Esophagus muscularis mucosa (tissue), 4 donors: Measurements from ENCODE around the gene NMNAT3. TPM values are rescaled to one million over a fixed set of nuclear protein-coding genes. Genes with fewer than 3 reads are reported as not detected.

Experiments
- DNase-seq: peaks from one replicate; pipeline ENCODE4 v3.0.0-alpha.2; 2017; ENCODE audit errors: extremely low spot score
- H3K27ac ChIP-seq, 4 donors: fragments of 200-600 bp; sonication (generic); replicated peaks in 1 of 4; 1 replicate in 3 of 4; 2 replicates in 1 of 4; pipeline ENCODE4 v1.5.1; 2016 to 2019; ENCODE audit warnings: mild to moderate bottlenecking in 1 of 4
- H3K27me3 ChIP-seq, 4 donors: fragments of 200-600 bp; sonication (generic); one replicate each; pipeline versions ENCODE4 v1.5.1 to v1.6.0; 2016 to 2019
- H3K36me3 ChIP-seq, 4 donors: fragments of 200-600 bp; sonication (generic); one replicate each; pipeline ENCODE4 v1.5.1; 2016 to 2019
- H3K4me1 ChIP-seq, 4 donors: fragments of 200-600 bp; sonication (generic); one replicate each; pipeline ENCODE4 v1.5.1; 2016 to 2019
- H3K4me3 ChIP-seq, 4 donors: fragments of 200-600 bp; sonication (generic); 1 replicate in 2 of 4; 2 replicates in 2 of 4; pipeline ENCODE4 v1.5.1; 2016 to 2019; ENCODE audit warnings: mild to moderate bottlenecking in 4 of 4, moderate library complexity in 1 of 4
- H3K9me3 ChIP-seq, 4 donors: fragments of 200-600 bp; sonication (generic); 1 replicate in 3 of 4; 2 replicates in 1 of 4; pipeline ENCODE4 v1.5.1; 2016 to 2019
- EP300 ChIP-seq: sonication (generic); formaldehyde crosslinking; IDR thresholded peaks from one replicate; pipeline ENCODE4 v1.6.1; 2017; ENCODE audit warnings: antibody characterized with exemption
- POLR2A ChIP-seq: fragments of 450-650 bp; IDR thresholded peaks from one replicate; pipeline ENCODE4 v1.6.1; 2017; ENCODE audit warnings: antibody characterized with exemption, moderate library complexity, mild to moderate bottlenecking, low read depth
- POLR2AphosphoS5 ChIP-seq, 2 donors: sonication (generic); formaldehyde crosslinking; IDR thresholded peaks; one replicate each; pipeline ENCODE4 v1.6.1; 2017; ENCODE audit warnings: antibody characterized with exemption in 2 of 2
- WGBS: methylation state at CpG from one replicate; pipeline ENCODE4 v1.1.5; 2018; 5-methylcytosine and 5-hydroxymethylcytosine counted together
- intact Hi-C: fragments of 100-400 bp; cut with DNase I; formaldehyde crosslinking; loops from one replicate; pipeline ENCODE4 v1.15.1; 2023
- total RNA-seq, 4 donors: library from RNA; depleted of rRNA; stranded (reverse); fragments of >200 nt; gene quantifications; one replicate each; pipeline versions ENCODE4 v1.1.0 to v1.2.1, GENCODE V29; 2016
- TF ChIP-seq, protein P1 (sequence below), 3 experiments: fragments of 200-600 bp in 2 of 3; fragments of 450-650 bp in 1 of 3; sonication (generic) in 2 of 3; IDR thresholded peaks; one replicate each; pipeline ENCODE4 v1.5.1; 2017 to 2019; ENCODE audit warnings: antibody characterized with exemption in 3 of 3, mild to moderate bottlenecking in 2 of 3, moderate library complexity in 1 of 3

Gene NMNAT3
- total RNA-seq, 4 donors from 2014 or later, result 10.7 to 15.6 (median 11.4) TPM

DNA sequence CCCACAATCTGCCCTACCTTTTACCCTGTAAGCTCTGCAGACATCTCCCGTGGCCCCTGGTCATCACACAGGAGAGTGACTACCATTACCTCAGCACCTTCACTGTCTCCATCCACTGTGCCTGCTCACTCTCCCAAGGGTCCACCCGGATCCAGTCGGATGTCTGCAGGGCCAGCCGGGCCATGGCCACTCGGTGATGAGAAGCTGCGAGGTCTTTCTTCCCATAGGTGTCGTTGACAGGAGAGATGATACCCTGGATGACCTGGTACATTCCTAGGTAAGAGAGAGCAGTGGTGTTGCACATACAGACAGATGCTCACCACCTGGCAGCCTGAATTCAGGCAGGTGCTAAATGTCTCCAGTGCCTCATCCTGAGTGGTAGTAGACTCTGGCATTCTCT, 99.0 kb downstream of the NMNAT3 start:
- H3K36me3 ChIP-seq, result peaks cover 0 to 22% (median 6%) of the 10 kb centered on the region in 4 donors
- 94% methylated on average over 7 of the region's 7 CpGs for WGBS
- peak; percentile 88 for DNase-seq
- no peak overlapping the region for H3K27ac ChIP-seq
- no peaks in the 10 kb centered on the region for H3K27me3 ChIP-seq
- TF ChIP-seq POLR2A (no peak), EP300 (no peak), POLR2AphosphoS5 (IDR thresholded peaks at IDR 0.05) (no peak)
- TF ChIP-seq, protein P1, sequence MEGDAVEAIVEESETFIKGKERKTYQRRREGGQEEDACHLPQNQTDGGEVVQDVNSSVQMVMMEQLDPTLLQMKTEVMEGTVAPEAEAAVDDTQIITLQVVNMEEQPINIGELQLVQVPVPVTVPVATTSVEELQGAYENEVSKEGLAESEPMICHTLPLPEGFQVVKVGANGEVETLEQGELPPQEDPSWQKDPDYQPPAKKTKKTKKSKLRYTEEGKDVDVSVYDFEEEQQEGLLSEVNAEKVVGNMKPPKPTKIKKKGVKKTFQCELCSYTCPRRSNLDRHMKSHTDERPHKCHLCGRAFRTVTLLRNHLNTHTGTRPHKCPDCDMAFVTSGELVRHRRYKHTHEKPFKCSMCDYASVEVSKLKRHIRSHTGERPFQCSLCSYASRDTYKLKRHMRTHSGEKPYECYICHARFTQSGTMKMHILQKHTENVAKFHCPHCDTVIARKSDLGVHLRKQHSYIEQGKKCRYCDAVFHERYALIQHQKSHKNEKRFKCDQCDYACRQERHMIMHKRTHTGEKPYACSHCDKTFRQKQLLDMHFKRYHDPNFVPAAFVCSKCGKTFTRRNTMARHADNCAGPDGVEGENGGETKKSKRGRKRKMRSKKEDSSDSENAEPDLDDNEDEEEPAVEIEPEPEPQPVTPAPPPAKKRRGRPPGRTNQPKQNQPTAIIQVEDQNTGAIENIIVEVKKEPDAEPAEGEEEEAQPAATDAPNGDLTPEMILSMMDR (IDR thresholded peaks at IDR 0.05), result no peak
- no peaks in the 10 kb centered on the region for H3K9me3 ChIP-seq
- intact Hi-C loops, result no loop called here
- no peak overlapping the region for H3K4me3 ChIP-seq
- peaks cover 6 to 10% (median 8%) of the 10 kb centered on the region in 4 donors for H3K4me1 ChIP-seq

DNA sequence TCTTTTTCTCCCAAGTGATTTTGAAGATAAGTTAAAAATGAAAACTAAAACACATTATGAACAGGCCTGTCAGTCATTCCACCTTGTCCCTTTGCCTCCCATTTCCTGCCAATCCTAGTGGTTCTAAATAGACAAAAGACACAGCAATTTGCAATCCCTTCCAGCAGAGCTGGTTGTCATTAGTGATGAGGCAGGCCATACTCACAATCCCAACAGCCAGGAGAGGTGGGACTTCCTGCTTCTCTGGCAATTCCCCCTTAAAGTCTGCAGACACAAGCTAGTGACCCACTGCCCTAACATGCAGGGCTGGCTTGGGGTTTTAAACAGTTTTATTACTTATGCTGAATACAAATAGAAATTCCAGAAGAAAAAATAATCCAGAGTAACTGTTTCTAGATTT, 99.9 kb downstream of the NMNAT3 start:
- no peak for TF ChIP-seq POLR2A
- TF ChIP-seq, protein P1 (IDR thresholded peaks at IDR 0.05), result no peak
- TF ChIP-seq POLR2AphosphoS5 (IDR thresholded peaks at IDR 0.05), result no peak
- TF ChIP-seq EP300, result no peak

DNA sequence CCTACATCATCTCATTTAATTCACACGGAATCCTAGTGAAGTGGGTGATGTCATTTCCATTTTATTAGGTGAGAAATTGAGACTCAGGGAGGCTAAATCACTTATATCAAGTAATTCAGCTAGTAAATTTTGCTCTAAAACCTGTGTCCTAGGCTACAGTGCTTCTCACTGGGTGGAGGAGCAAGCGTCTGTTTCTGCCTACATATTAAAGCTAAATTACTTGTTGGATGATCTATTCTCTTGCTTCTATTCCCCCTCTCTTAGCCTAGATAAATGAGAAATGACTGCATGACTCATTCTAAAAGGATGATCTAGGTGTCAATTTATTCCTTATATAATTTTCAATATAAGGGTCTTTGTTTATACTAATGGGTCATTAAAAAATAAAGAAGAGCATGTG, 100.4 kb downstream of the NMNAT3 start:
- H3K9me3 ChIP-seq, result no peaks in the 10 kb centered on the region
- TF ChIP-seq, protein P1 (IDR thresholded peaks at IDR 0.05), result no peak
- TF ChIP-seq EP300 (no peak), POLR2A (no peak), POLR2AphosphoS5 (IDR thresholded peaks at IDR 0.05) (no peak)
- H3K27ac ChIP-seq, result no peak overlapping the region
- no peaks in the 10 kb centered on the region for H3K27me3 ChIP-seq
- peaks cover 0 to 22% (median 6%) of the 10 kb centered on the region in 4 donors for H3K36me3 ChIP-seq
- intact Hi-C loops, result no loop called here
- 84% methylated on average over 2 of the region's 2 CpGs for WGBS
- H3K4me3 ChIP-seq, result no peak overlapping the region
- DNase-seq, result no peak
- H3K4me1 ChIP-seq, result peaks cover 7 to 23% (median 14%) of the 10 kb centered on the region in 4 donors

More for the DNA sequence above, 99.9 kb downstream of the NMNAT3 start:
- Histone ChIP-seq H3K36me3 (peaks cover 0 to 22% (median 6%) of the 10 kb centered on the region in 4 donors), H3K4me1 (peaks cover 7 to 18% (median 14%) of the 10 kb centered on the region in 4 donors), H3K27me3 (no peaks in the 10 kb centered on the region), H3K4me3 (no peak overlapping the region), H3K9me3 (no peaks in the 10 kb centered on the region), H3K27ac (no peak overlapping the region)
- intact Hi-C loops, result no loop called here
- DNase-seq, result peak; percentile 66

DNA sequence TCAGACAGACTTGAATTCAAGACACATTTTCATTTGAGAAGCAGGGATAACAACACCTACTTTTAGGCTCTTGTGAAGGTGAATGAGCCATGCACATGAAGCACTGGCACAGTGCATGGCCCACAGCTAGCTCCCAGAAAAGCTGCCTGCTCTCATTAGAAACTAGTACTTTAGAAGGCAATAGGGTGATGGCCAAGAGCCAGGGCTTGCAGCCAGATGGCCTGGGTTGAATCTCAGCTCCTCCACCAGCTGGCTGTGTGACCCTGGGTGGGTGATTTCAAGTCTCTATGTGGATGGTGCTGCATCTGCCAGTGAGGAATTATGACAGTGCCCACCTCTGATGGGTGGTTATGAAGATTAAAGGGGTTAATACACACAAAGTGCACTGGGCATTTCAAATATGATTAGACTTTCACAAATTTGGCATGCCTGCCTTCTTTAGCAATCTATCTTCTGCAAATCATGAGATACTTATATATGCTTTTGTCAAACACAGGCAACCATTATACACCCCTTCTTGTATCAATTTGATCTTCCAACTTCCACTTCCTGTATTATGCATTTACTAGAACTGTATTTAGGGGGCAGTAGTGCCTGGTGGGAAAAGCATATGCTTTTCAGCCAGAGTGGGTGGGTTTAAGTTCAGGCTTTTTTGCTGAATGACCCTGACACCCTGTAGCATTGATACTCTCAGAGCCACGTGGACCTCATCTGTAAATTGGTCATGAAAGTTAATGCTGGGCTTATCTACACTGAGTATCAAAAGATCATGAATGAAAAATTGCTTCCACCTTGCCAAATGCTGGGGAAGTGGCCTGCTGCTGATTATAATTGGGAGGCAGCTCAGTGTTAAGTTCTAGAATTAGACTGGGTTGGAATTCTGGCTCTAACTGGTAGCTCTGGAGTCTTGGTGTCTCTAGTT, 103.5 kb downstream of the NMNAT3 start:
- Histone ChIP-seq H3K27ac (no peak overlapping the region), H3K9me3 (no peaks in the 10 kb centered on the region), H3K27me3 (no peaks in the 10 kb centered on the region), H3K36me3 (peaks cover 0 to 35% (median 8%) of the 10 kb centered on the region in 4 donors), H3K4me1 (peaks cover 7 to 23% (median 14%) of the 10 kb centered on the region in 4 donors), H3K4me3 (no peak overlapping the region)
- peak; percentile 70 for DNase-seq
- 0% methylated on average over 1 of the region's 1 CpG for WGBS
- TF ChIP-seq POLR2AphosphoS5 (IDR thresholded peaks at IDR 0.05) (no peak), EP300 (no peak), POLR2A (no peak)
- TF ChIP-seq, protein P1 (IDR thresholded peaks at IDR 0.05), result no peak
- intact Hi-C loops, result no loop called here
